GM18870 (cell line): ENCODE measurements around the gene NOXA1.
"Not testable (repeated sequence)": the region's sequence is repeated elsewhere in the genome, so short reads cannot be mapped to it uniquely, and the experiment has no call there.

Source experiments
- ATAC-seq: cut with Tn5 transposase; IDR thresholded peaks from one replicate; pipeline ENCODE4 v1.9.1; 2021; ENCODE audit warnings: moderate library complexity; ENCODE audit not compliant: unreplicated experiment

The NOXA1 gene

DNA sequence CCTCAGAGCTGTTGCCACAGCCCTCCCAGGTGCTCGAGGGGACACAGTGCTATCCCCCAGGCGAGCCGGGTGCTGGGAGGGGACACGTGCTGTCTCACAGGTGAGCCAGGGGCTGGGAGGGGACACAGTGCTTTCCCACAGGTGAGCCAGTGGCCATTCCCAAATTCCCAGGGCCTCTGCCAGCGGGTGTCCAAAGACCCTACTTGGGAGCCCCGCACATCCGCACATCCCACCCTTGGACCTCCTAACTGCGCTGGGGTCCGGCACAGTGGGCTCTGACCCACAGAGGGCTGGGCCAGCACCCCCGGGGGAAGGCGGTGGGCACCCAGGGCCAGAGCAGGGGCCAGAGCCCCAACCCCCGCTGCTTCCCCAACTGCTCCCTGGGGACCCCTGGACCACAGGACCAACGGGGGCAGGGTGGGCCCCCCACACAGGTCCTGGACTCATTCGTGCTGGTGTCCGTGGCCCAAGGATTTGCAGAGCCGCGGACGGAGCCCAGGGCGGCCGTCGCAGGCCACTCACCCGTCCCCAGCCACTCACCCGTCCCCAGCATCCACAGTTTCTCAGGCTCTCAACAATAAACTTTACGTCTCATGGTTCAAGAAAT, 18.1 kb upstream of the NOXA1 start:
- ATAC-seq, result no peak

DNA sequence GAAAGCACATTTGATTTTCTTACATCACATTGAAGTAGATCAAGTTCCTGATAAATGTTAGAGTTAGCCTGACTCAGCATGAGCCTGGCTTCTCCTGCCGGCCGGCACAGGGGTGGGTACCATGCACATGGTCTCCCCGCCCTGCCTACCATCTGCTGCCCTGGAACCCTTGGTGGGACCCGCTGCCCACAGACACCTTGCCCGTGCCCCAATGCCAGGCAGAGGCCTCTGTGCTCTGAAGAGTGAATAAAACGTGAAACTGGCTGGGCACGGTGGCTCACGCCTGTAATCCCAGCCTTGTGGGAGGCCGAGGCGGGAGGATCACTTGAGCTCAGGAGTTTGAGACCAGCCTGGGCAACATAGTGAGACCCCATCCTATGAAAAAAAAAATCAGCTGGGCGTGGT, 17.5 kb upstream of the NOXA1 start:
- no peak for ATAC-seq

DNA sequence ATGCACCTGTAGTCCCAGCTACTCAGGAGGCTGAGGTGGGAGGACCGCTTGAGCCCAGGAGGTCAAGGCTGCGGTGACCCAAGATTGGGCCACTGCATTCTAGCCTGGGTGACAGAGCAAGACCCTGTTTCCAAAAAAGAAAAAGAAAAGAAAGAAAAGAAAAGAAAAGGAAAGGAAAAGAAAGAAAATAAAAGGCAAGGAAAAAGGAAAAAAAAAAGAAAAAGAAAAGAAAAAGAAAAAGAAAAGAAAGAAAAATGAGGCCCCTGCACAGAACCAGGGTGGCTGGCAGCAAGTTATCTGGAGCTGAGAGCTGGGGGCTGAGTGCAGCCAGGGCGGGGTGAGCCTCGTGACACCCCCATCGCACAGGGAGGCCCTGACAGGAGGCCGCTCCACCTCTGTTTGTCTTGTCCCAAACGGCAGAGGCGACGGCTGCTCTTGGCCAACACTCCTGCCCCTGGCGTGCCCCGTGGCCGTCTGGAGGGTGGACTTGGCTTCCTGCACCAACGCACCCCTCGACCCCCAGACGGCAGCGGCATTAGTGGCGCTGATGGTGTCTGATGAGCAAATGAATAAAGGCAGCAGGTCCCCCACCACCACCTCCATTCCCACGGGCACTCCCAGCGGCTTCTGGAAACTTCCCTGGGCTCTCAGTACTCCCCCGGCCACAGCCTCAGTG, 17.0 kb upstream of the NOXA1 start:
- ATAC-seq, result no peak

DNA sequence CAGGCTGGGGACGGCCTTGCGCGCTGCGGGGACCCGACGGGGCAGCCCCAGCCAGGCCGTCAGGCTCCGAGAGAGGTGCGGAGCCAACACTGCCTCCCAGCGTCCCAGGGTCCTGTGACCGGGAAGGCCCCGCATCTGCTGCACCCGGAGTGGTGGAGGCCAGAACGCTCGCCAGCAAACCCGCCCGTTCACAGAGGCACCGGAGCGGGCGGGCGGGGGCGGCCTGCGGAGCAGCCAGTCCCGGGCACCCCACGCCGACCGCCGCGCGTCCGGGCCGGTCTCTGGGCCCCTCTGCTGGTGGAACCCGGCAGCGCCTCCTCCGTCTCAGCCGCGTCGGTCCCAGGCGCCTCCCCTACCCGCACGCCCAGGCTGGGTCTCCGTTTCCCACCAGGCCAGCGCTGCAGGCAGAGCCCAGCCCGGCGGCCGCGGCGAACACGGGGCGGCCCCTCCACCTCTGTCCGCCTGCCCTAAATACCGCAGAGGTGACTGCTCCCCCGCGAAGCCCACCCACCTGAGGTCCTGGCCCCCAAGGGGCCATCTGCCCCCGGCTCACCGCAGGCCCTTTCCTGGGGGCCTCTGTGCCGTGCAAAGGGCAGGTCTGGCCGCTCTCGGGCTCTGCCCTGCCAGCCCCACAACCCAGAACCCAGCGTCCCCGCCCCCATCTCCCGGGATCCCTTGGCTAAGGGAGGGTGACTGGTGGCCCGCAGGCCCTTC, 16.2 kb upstream of the NOXA1 start:
- no peak for ATAC-seq

DNA sequence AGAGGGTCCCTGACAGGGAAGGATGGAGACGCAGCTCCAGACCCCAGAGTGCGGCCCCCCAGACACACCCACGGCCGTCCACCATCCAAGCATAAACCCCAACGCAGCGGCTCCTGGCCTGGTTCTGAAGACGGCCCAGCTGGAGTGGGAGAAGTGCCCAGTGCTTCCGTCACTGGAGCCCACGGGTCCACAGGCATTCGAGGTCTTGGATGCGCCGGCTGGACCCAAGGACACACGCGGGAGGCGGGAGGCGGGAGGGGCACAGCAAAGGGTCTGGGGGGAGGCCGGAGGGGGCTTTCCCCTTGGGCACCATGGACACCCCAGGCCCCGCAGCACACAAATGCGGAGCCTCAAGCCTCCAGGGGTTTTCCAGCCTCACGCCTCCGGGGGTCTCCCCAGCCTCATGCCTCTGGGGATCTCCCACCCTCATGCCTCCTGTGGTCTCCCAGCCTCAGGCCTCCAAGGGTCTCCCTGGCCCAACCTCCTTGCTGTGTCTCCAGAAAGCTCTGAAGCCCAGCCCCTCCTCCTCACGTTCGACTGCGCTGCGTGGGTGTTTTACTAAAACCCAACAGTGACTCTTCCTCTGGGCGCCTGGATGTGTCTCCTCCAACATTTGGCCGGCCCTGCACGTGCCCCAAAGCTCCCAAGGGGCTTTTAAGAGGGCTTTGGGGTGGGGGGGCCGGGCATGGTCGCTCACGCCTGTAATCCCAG, 15.4 kb upstream of the NOXA1 start:
- ATAC-seq, result no peak

DNA sequence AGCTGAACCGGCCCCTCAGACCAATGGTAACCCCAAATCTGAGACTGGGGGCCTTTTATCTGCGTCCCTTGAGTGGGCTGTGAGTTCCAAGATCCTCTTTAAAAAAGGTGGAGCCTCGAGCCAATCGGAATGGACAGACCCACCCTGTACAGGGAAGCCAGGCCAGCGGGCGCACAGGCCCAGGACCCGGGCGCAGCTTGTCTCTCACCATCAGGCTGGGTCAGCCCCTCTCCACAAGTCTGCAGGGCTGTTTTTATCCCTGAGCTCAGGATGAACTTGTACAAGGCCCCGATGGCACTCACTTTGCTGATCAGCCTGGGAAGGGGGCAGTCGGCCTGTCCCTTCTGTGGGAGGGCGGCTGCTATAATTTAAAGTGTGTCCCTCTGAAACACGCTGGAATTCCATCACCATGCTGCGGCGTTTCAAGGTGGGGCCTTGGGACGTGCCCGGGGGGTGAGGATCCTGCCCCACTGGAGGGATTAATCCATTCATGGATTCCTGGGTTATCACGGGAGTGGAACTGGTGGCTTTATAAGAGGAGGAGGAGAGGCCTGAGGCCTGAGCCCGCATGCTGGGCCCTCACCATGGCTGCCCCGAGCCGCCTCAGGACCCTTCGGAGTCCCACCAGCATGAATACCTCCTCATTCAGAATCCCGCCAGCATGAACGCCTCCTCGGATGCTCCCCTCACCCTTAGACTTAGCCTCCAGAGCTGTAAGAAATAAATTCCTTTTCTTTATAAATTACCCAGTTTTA, 14.4 kb upstream of the NOXA1 start:
- ATAC-seq, result no peak

DNA sequence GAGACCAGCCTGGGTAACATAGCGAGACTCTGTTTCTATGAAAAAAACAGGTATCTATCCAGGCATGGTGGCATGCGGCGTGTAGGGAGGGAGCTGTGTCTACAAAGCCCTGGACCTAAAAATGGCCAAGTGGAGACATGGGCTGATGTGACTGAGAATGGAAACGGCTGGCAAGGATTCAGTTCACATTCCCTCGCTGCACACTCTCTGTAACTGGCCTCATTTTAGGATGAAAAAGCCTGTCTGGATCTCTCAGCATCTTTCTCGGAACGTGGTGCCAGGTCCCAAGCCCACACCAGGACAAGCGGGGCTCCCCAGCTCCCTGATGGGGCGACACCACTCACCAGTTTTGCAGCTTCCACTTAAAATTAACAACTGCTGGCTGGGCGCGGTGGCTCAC, 13.7 kb upstream of the NOXA1 start:
- ATAC-seq, result no peak

DNA sequence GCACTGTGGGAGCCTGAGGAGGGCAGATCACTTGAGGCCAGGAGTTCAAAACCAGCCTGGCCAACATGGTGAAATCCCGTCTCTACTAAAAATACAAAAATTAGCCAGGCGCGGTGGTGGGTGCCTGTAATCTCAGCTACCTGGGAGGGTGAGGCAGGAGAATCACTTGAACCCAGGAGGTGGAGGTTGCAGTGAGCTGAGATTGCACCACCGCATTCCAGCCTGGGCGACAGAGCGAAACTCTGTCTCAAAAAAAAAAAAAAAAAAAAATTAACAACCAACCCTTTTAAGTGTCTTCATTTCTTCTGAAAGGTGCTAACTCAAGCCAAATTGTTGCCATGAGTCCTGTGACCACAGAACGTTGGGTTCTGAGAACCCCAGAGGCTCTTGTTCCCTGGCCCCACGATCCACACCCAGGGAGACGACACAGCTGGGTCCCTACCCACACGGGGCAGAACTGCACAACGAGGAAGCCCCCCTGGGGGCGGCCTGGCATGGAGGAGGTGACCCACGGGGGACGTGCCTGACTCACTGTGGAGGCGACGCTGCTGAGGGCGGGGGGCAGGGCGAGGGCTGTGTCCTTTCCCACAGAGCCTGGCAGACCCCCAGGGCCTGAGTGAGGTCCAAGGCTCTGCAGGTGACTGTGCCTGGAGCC, 12.8 kb upstream of the NOXA1 start:
- not testable (repeated sequence) for ATAC-seq

DNA sequence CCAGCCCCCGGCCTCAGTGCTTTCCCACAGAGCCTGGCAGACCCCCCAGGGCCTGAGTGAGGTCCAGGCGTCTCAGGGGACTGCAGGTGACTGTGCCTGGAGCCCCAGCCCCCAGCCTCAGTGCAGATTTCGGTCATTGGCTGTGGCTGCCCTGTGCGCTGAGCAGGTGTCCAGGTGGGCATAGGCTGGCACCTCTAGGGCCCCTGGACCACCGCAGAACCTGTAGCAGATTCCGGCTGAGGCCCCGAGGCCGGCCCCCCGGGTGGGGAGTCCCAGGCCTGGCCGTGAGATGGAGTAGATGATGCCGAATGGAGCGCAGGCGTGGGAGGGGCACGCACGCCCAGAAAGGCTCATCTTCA, 12.3 kb upstream of the NOXA1 start:
- no peak for ATAC-seq

DNA sequence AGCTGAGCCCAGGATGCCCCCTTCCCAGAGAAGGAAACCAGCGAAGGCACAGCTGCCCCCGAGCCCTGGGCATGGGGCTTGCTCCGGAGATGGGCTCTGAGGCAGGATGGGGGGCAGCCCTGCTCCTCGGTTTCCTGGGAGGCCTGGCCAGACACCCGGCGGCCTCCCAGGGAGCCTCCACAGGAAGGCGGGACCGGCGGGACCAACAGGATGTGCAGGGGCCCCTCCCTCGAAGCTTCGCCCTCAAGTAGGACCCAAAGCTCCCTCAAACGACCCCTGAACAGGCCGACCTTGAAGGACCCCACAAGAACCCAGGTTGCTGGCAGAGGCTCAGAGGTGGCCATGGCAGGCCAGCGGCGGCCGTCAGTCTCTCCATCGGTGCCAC, 11.9 kb upstream of the NOXA1 start:
- ATAC-seq, result no peak

DNA sequence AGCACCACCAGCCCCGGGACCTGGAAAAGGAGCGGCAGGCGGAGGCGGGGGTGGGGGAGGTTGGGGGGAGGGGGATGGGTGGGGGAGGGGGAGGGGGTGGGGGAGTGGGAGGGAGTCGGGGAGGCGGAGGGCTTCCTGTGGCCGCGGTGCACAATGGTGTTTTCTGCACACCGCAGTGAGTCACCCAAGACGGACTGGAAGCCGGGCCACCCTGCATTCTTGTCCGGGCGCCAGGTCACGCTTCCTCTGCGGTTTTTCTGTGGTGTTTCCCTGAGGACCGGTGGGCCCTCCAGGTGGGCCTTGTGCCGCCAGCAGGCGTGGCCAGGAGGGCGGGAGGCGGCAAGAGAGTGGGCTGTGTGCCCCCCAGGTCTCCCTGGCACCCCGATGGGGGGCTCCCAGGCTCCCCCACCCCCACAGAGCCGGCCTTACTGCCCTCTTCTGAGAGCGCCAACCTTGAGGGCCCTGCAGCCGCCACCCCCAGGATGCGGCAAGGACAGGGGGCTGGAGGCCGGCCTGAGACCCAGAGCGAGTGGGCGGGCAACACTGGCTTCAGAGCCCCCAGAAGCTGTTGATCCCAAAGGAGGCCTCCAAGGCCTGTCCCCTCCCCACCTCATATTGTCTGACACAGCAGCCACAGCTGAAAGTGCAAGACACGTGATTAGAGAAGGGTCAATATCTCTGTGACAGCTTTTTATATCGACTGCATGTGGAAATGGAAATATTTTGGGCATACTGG, 11.4 kb upstream of the NOXA1 start:
- no peak for ATAC-seq

DNA sequence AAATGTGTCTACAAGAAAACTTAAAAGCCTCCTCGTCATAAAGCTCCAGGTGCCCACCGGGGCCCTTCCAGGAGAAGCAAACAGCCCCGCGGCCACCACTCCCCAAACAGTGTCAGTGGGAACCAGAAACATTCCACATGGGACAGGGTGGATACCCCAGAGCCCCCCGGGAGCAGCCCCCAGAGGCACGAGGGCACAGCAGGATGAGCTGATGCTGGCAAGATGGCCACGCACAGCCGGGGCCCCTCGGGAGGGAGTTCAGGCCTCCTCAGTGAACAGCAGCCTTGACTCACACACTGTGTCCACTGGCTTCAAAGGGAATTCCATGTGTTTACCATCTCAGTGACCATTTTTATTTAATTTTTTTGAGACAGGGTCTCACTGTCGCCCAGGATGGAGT, 10.8 kb upstream of the NOXA1 start:
- no peak for ATAC-seq

DNA sequence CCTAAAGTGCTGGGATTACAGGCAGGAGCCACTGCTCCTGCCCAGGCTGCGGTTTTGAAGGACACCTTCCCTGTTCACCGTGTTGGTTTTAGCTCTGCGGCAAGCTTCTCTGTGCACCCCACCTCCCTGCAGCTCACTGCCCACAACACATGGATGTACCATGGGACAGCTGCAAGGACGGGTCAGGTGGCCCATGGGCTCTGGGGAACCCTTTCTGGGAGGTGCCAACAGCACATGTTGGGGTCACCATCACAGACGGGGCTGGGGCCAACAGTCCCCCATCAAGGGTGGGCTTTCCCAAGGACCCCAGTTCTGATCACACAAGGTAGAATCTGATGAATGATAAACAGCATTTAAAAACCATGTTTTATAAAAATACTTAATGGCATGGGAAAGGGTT, 7.7 kb upstream of the NOXA1 start:
- ATAC-seq, result no peak

DNA sequence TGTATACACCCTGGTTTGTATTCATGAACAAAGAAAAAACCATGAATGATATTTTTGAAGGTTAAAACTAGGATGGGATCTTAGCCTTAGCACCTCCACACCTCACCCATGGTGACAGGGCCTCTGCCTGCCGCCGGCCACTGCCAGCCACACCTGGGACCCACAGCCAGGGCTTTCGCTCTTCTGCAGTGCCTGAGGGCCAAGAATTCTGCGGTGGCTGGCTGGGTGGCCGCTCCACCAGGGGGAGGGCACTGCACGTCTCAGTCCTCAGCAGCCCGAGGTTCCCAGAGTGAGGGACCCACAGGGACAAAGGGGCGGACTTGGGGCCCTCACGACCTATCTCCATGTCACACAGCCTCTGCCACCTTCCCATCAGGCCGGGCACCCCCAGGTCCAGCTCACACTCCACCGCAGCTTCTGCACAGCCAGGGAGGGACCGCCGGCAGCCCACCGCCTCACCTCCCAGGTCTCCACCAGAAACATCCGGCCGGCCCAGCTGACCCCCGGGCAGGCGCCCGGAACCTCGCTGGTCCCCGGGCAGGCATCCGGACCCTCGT, 7.1 kb upstream of the NOXA1 start:
- no peak for ATAC-seq

DNA sequence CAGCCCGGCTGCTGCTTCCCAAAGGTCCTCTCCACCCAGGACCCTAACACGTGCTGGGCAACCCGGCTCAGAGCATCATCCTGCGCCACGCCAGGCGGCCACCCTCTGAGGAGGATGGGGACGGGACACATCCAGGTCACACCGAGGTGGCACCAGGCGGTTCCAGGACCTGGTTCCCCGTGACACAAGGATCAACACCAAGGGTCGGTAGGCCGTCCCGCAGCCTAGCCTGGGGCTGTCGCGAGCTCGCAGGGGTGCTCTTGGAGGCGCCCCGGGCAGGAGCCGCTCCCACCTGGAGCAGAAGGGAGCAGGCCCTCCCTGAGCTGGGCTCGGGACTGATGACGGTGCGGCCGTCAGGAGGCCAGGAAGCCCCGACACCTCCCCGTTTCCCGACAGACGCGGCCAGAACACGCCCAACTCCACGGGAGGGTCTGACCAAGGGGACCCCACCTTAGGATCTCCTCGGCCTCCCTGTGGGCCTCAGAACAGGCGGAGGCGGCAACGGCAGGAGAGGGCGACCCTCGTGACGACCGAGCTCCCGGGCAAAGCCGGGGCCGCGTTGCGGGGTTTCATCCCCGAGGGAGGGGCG, 6.5 kb upstream of the NOXA1 start:
- no peak for ATAC-seq

DNA sequence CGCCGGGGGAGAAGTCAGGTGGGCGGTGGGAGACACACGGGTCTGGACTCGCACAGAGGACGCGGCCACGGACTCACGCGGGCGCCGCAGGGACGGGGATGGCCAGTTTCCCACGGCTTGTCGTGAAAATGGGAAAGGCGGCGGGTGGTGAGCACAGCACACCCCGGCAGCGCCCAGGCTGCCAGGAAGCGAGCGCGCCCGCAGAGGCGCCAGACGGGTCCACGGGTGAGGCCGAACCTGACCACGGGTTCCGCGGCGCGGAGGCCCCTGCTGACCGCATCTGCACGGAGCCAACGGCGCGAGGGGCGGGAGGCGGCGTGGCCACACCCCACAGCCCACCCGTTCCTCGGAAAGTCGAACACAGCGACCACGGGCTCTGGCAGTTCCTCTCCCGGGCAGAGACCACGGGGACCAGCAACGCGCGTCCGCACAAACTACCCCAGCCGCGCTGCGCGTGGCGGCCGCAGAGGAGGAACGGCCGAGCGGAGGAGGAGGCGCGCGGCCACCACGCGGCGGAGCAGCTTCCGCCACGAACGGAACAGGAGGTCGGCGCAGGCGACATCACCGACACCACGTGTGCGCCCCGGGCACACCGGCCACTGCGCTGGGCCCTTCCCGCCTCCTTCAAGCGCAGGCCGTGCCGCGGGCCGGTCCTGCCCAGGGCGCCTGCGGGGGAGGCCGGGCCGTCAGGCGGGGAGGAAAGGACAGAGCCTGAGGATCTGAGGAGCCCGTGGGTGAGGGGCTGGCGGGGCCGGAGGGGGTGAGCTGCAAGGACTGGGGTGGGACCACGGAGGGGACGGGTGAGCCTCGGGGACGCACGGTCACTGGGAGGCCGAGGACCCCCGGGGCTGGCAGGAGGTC, 5.8 kb upstream of the NOXA1 start:
- no peak for ATAC-seq

DNA sequence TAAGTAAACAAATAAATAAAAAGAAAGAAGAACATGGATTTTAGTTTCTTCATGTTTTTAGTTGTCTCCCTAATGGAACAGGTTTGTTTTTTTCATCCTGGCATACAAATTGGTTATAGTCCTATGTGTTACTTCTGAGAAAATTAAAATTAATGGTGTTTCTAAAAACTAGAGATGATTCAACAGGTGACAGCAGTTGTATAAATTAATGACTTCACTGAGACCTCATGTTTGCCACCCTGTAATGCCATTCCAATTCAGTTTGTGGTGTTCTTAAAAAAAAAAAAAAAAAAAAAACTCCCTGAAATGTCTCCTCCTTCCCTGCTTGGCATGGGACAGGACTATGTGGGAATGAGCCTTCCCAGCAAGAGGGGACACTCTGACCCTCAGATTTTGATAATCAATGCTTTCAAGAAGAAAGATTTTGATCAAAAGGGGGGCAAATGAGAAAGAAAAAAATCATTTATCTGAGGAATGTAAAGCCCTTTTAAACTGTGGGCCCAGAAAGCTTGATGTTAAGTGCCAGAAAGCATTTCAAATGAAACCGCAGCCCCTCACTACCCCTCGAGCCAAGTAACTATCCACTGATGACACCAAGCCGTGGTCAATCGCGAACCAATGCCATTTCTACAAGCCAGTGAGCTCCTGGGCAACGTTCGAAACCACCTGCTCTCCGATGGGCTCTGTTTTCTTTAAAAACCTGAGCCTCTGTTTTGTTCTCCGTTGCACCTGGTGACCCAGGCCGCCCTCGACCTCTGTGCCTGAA, 1.2 kb upstream of the NOXA1 start:
- ATAC-seq, result no peak
